Left ventricle myocardium inferior (tissue), 1 donor: ENCODE data around the gene CHRM5. TPM values are rescaled to one million over a fixed set of nuclear protein-coding genes. Genes with fewer than 3 reads are reported as not detected.
"Not testable (repeated sequence)": the region's sequence is repeated elsewhere in the genome, so short reads cannot be mapped to it uniquely, and the experiment has no call there.

Source experiments
- DNase-seq: peaks from one replicate; pipeline ENCODE4 v3.0.0-alpha.2; 2020
- H3K27ac ChIP-seq: fragments of 200-600 bp; replicated peaks from 2 replicates; pipeline ENCODE4 v1.8.0; 2021
- H3K27me3 ChIP-seq: fragments of 200-600 bp; 2 replicates; pipeline ENCODE4 v1.8.0; 2021; ENCODE audit warnings: low read depth
- H3K36me3 ChIP-seq: fragments of 200-600 bp; 2 replicates; pipeline ENCODE4 v1.8.0; 2021
- H3K4me1 ChIP-seq: fragments of 200-600 bp; 2 replicates; pipeline ENCODE4 v1.8.0; 2021
- H3K4me3 ChIP-seq: fragments of 200-600 bp; 2 replicates; pipeline ENCODE4 v1.8.0; 2021; ENCODE audit warnings: mild to moderate bottlenecking, moderate library complexity
- H3K9me3 ChIP-seq: fragments of 200-600 bp; replicated peaks from 2 replicates; pipeline ENCODE4 v1.8.0; 2021
- intact Hi-C: fragments of 100-400 bp; cut with micrococcal nuclease; formaldehyde crosslinking; loops from one replicate; pipeline ENCODE4 v1.11.0; 2022
- total RNA-seq: library from RNA; stranded (reverse); fragmentation: NEBNext Ultra II Directional; extraction: Animal tissue kit (Norgen Biotek cat#: 25700); gene quantifications from one replicate; pipeline ENCODE4 v1.2.1, GENCODE V29; 2021
- TF ChIP-seq, protein P1 (sequence below): fragments of 200-600 bp; IDR thresholded peaks from 2 replicates; pipeline ENCODE4 v1.8.0; 2021; ENCODE audit warnings: antibody characterized with exemption, mild to moderate bottlenecking, borderline replicate concordance
- donor health status: DM: no; HTN: yes; CAD: no; lungs with severe emphysema.

Gene CHRM5
- total RNA-seq, 1 donor from 2014 or later = not detected

DNA sequence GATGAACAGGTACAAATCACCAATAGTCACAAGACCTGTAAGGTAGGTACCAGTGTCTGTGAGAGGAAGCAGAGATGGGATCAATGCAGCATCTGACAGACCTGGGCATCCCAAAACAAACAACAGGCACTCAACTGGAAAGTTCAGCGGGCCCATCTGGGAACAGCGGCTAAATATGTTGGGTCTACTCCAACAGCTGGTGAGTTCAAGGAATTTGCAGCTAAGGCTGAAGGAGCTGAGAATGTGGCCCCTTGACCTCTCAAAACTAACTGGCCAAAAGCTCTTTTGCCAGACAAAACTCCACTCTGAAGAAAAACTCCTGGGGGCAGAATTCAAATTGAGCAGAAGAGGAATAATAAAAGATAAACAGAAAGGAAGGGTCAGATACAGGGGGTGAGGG is 46.3 kb downstream of the CHRM5 start:
- no peaks in the 10 kb centered on the region for H3K4me1 ChIP-seq
- no peaks in the 10 kb centered on the region for H3K9me3 ChIP-seq
- H3K27me3 ChIP-seq = no peaks in the 10 kb centered on the region
- no peak overlapping the region for H3K27ac ChIP-seq
- no peak overlapping the region for H3K4me3 ChIP-seq
- TF ChIP-seq, protein P1, sequence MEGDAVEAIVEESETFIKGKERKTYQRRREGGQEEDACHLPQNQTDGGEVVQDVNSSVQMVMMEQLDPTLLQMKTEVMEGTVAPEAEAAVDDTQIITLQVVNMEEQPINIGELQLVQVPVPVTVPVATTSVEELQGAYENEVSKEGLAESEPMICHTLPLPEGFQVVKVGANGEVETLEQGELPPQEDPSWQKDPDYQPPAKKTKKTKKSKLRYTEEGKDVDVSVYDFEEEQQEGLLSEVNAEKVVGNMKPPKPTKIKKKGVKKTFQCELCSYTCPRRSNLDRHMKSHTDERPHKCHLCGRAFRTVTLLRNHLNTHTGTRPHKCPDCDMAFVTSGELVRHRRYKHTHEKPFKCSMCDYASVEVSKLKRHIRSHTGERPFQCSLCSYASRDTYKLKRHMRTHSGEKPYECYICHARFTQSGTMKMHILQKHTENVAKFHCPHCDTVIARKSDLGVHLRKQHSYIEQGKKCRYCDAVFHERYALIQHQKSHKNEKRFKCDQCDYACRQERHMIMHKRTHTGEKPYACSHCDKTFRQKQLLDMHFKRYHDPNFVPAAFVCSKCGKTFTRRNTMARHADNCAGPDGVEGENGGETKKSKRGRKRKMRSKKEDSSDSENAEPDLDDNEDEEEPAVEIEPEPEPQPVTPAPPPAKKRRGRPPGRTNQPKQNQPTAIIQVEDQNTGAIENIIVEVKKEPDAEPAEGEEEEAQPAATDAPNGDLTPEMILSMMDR = no peak
- intact Hi-C loops = no loop called here
- DNase-seq = no peak
- no peaks in the 10 kb centered on the region for H3K36me3 ChIP-seq

DNA sequence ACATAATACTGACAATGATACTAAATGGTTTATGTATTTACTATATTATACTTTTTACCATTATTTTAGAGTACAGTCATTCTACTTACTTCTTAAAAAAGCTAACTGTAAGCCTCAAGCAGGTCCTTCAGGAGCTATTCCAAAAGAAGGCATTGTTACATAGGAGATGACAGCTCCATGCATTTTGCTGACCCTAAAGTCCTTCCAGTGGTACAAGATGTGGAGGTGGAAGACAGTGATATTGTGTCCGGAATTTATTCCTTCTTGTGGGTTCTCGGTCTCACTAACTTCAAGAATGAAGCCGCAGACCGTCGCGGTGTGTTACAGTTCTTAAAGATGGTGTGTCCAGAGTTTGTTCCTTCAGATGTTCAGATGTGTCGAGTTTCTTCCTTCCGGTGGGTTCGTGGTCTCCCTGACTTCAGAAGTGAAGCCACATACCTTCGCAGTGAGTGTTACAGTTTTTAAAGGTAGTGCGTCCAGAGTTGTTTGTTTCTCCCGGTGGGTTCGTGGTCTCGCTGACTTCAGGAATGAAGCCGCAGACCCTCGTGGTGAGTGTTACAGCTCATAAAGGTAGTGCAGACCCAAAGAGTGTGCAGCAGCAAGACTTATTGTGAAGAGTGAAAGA is 49.8 kb downstream of the CHRM5 start:
- TF ChIP-seq, protein P1 = no peak
- intact Hi-C loops = no loop called here
- Histone ChIP-seq H3K27me3 (no peaks in the 10 kb centered on the region), H3K27ac (no peak overlapping the region), H3K4me1 (no peaks in the 10 kb centered on the region), H3K36me3 (no peaks in the 10 kb centered on the region), H3K4me3 (no peak overlapping the region), H3K9me3 (no peaks in the 10 kb centered on the region)
- no peak for DNase-seq

DNA sequence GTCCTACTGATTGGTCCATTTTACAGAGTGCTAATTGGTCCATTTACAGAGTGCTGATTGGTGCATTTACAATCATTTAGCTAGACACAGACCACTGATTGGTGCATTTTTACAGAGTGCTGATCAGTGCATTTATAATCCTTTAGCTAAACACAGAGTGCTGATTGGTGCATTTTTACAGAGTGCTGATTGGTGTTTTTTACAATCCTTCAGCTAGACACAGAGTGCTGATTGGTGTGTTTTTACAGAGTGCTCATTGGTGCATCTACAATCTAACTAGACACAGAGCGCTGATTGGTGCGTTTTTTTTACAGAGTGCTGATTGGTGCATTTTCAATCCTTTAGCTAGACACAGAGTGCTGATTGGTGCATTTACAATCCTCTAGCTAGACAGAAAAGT is 50.4 kb downstream of the CHRM5 start:
- H3K27me3 ChIP-seq, H3K9me3 ChIP-seq, intact Hi-C loops, H3K4me3 ChIP-seq, H3K4me1 ChIP-seq, H3K36me3 ChIP-seq, DNase-seq, H3K27ac ChIP-seq: not testable (repeated sequence)

DNA sequence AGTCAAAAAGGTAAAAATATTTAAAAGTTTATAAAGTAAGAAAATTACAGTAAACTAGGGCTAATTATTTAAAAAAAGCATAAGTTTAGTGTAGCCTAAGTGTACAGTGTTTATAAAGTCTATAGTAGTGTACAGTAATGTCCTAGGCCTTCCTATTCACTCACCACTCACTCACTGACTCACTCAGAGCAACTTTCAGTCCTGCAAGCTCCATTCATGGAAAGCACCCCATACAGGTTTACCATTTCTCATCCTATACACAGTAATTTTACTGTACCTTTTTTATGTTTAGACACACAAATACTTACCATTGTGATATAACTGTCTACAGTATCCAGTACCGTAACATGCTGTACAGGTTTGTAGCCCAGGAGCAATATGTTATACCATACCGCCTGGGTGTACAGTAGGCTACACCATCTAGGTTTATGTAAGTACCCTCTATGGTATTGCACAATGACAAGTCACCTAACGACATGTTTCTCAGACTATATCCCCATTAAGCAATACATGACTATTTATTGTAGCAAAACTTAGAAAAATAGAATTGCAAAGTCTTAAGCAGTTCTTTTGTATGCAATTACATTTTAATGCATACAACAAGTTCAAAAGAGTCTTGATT is 51.2 kb downstream of the CHRM5 start:
- no peak overlapping the region for H3K4me3 ChIP-seq

DNA sequence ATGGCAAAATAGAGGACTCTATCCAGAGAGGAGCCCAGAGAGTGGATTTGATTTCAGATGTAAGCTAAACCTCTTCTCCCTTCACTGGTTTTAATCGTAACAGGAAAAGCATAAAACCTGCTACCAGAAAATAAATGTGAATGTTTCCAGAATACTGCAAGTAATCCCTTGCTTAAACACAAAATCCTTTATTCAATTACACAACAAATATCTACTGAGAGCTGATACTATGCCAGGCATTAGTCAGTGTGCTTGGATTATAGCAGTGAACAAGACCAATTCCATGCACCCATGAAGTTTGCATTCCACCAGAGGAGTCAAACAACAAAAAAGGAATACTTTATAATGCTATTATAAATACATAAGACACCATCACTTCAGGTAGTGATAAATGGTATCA is 55.6 kb downstream of the CHRM5 start:
- Histone ChIP-seq H3K27me3 (no peaks in the 10 kb centered on the region), H3K27ac (no peak overlapping the region), H3K4me3 (no peak overlapping the region), H3K36me3 (no peaks in the 10 kb centered on the region), H3K4me1 (no peaks in the 10 kb centered on the region), H3K9me3 (peaks cover 7% of the 10 kb centered on the region)
- no peak for DNase-seq
- intact Hi-C loops = no loop called here
- TF ChIP-seq, protein P1 = no peak

More for the DNA sequence above, 51.2 kb downstream of the CHRM5 start:
- no peaks in the 10 kb centered on the region for H3K27me3 ChIP-seq
- H3K36me3 ChIP-seq = no peaks in the 10 kb centered on the region
- DNase-seq = no peak
- intact Hi-C loops = no loop called here
- H3K9me3 ChIP-seq = no peaks in the 10 kb centered on the region
- TF ChIP-seq, protein P1 = no peak
- H3K4me1 ChIP-seq = no peaks in the 10 kb centered on the region
- no peak overlapping the region for H3K27ac ChIP-seq

DNA sequence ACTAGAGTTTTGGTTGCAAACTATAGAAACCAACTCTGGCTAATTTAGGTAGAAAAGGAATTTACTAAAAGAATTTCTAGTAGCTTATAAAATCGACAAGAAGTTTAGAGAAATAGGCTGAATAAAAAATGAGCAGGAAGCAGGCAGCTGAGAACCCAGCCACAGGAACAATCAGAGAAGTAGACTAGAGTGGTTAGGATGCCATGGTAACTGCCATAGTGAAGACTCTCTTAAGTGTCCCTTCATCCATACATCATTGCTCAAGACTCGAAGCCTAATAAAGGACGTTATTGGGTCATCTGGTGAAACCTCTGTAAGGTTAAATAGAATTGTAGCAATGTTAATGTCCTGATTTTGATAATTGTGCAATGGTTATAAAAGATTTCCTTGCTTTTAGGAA is 57.0 kb downstream of the CHRM5 start:
- DNase-seq = no peak
- no peaks in the 10 kb centered on the region for H3K4me1 ChIP-seq
- H3K9me3 ChIP-seq = peaks cover 7% of the 10 kb centered on the region
- intact Hi-C loops = no loop called here
- no peaks in the 10 kb centered on the region for H3K36me3 ChIP-seq
- H3K27me3 ChIP-seq = no peaks in the 10 kb centered on the region
- H3K4me3 ChIP-seq = no peak overlapping the region
- no peak overlapping the region for H3K27ac ChIP-seq
- TF ChIP-seq, protein P1 = no peak
